Body of pancreas (tissue), 4 donors: ENCODE data around the gene ERVW-1.

Experiments used
- CTCF ChIP-seq, 7 experiments: fragments of 450-650 bp in 4 of 7; fragments of 200-600 bp in 3 of 7; sonication (generic) in 3 of 7; IDR thresholded peaks; one replicate each; pipeline ENCODE4 v1.5.1; 2016 to 2019; ENCODE audit warnings: antibody characterized with exemption in 7 of 7
- POLR2A ChIP-seq, 3 donors: fragments of 450-650 bp; IDR thresholded peaks; one replicate each; pipeline ENCODE4 v1.6.1; 2016; ENCODE audit warnings: antibody characterized with exemption in 3 of 3, mild to moderate bottlenecking in 2 of 3

GRCh38 chr7:92433019-92433418, 44.7 kb downstream of the ERVW-1 start:
- TF ChIP-seq CTCF (IDR thresholded peaks at IDR 0.05), result no peak
- TF ChIP-seq POLR2A (IDR thresholded peaks at IDR 0.05), result no peak
